ENCODE measurements around the gene TSPAN8.
A peak's percentile ranks its signal among the peaks of the same experiment; 100 is the strongest.
"Not testable (repeated sequence)": the region's sequence is repeated elsewhere in the genome, so short reads cannot be mapped to it uniquely, and the experiment has no call there.

The TSPAN8 gene

DNA sequence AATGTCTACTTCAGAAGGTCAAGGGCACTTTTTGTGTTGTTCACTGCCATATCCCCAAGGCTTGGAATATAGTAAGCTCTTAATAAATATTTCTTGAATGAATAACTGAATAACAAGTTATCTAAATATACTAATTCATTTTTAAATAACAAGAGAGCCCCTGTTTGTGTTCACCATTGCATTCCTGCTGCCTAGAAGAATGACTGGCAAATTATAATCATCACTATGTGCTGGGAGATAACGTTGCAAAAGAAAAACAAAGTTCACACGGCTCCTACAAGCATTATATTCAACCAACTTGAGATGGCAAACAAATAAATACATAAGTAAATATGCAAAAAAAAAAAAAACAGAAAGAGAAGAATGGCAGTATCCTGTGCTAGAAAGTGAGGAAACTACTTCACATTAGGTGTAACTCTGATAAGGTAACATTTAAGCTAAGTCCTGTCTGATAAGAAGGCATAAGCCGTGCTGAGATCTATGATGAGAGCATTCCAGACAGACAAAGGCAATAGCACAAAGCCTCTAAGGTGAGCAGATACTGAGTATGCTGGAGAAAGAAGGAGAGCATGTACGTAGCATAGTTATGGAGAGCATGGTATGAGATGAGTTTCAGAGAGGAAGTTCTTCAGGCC lies 9.2 kb upstream of the TSPAN8 start (continued):
- TF ChIP-seq, protein P1, sequence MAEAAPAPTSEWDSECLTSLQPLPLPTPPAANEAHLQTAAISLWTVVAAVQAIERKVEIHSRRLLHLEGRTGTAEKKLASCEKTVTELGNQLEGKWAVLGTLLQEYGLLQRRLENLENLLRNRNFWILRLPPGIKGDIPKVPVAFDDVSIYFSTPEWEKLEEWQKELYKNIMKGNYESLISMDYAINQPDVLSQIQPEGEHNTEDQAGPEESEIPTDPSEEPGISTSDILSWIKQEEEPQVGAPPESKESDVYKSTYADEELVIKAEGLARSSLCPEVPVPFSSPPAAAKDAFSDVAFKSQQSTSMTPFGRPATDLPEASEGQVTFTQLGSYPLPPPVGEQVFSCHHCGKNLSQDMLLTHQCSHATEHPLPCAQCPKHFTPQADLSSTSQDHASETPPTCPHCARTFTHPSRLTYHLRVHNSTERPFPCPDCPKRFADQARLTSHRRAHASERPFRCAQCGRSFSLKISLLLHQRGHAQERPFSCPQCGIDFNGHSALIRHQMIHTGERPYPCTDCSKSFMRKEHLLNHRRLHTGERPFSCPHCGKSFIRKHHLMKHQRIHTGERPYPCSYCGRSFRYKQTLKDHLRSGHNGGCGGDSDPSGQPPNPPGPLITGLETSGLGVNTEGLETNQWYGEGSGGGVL (tag by site-specific recombination; IDR thresholded peaks at IDR 0.05), result no peak

DNA sequence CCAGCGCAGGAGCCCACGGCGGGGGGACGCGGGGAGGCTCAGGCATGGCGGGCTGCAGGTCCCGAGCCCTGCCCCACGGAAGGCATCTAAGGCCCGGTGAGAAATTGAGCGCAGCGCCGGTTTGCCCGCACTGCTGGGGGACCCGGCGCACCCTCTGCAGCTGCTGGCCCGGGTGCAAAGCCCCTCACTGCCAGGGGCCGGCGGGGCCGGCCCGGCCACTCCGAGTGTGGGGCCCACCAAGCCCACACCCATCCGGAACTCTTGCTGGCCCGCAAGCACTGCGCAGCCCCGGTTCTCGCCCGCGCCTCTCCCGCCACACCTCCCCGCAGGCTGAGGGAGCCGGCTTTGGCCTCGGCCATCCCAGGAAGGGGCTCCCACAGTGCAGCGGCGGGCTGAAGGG lies 8.5 kb upstream of the TSPAN8 start:
- H3K9me3 ChIP-seq (ENCODE audit: control insufficient read depth, insufficient read depth, low read depth, low read length), result no peaks in the 10 kb centered on the region
- H3K36me3 ChIP-seq (ENCODE audit: control insufficient read depth in 2 of 2, insufficient read depth in 1 of 2, low read length in 2 of 2), result no peaks in the 10 kb centered on the region
- TF ChIP-seq IKZF3 (tag by site-specific recombination; IDR thresholded peaks at IDR 0.05), result no peak
- TF ChIP-seq, protein P2, sequence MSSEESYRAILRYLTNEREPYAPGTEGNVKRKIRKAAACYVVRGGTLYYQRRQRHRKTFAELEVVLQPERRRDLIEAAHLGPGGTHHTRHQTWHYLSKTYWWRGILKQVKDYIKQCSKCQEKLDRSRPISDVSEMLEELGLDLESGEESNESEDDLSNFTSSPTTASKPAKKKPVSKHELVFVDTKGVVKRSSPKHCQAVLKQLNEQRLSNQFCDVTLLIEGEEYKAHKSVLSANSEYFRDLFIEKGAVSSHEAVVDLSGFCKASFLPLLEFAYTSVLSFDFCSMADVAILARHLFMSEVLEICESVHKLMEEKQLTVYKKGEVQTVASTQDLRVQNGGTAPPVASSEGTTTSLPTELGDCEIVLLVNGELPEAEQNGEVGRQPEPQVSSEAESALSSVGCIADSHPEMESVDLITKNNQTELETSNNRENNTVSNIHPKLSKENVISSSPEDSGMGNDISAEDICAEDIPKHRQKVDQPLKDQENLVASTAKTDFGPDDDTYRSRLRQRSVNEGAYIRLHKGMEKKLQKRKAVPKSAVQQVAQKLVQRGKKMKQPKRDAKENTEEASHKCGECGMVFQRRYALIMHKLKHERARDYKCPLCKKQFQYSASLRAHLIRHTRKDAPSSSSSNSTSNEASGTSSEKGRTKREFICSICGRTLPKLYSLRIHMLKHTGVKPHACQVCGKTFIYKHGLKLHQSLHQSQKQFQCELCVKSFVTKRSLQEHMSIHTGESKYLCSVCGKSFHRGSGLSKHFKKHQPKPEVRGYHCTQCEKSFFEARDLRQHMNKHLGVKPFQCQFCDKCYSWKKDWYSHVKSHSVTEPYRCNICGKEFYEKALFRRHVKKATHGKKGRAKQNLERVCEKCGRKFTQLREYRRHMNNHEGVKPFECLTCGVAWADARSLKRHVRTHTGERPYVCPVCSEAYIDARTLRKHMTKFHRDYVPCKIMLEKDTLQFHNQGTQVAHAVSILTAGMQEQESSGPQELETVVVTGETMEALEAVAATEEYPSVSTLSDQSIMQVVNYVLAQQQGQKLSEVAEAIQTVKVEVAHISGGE (tag by site-specific recombination; conservative IDR thresholded peaks at IDR 0.05; ENCODE audit: low read depth), result no peak
- TF ChIP-seq ZNF529 (tag by site-specific recombination; IDR thresholded peaks at IDR 0.05; ENCODE audit: insufficient replicate concordance), result no peak
- no peaks in the 10 kb centered on the region for H3K4me1 ChIP-seq (ENCODE audit: control insufficient read depth, insufficient read depth, low read length)
- no peak overlapping the region for H3K27ac ChIP-seq (ENCODE audit: extremely low read depth, low read depth, low read length)
- ChIA-PET CTCF (no interaction called here), POLR2A (no interaction called here)
- H3K4me3 ChIP-seq (ENCODE audit: low read depth, low read length), result no peak overlapping the region

DNA sequence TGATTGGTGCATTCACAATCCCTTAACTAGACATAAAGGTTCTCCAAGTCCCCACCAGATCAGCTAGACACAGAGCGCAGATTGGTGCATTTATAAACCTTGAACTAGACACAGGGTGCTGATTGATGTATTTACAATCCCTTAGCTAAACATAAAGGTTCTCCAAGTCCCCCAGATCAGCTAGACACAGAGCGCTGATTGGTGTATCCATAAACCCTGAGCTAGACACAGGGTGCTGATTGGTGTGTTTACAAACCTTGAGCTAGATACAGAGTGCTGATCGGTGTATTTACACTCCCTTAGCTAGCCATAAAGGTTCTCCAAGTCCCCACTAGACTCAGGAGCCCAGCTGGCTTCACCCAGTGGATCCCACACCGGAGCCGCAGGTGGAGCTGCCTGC lies 8.0 kb upstream of the TSPAN8 start:
- CTCF ChIA-PET; H3K36me3 ChIP-seq (ENCODE audit: control insufficient read depth in 2 of 2, insufficient read depth in 1 of 2, low read length in 2 of 2); H3K4me1 ChIP-seq (ENCODE audit: control insufficient read depth, insufficient read depth, low read length); H3K27ac ChIP-seq (ENCODE audit: extremely low read depth, low read depth, low read length); H3K4me3 ChIP-seq (ENCODE audit: low read depth, low read length); H3K9me3 ChIP-seq (ENCODE audit: control insufficient read depth, insufficient read depth, low read depth, low read length); POLR2A ChIA-PET: not testable (repeated sequence)

DNA sequence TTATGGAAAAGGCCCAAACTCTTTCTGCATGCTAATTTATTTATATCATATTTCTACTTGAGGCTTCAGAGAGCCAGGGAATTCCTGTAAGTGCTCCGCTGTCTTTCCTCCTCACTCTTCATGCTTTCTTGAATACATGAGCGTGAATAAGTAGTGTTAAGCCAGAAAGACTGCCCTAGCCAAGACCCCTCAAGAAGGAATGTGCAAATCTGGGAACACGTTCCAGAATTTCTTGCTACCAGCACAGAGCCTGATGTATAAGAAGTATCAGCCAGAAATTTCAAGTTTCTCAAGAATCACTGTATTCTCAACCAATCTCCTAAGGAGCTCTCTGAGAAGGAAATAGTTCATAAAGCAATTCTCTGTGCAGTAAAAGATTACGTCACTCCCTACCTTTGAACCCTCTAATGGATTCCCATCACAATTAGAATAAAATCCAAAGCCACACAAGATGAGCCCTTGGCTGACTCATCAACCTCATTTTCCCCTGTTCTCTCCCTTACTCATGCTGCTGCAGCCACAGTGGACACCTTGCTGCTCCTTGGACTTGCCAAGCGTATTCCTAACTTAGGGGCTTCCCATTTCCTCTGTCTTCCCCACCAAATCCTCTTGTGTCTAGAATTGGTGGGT lies 6.9 kb upstream of the TSPAN8 start:
- no peak overlapping the region for H3K4me3 ChIP-seq (ENCODE audit: low read depth, low read length)
- ChIA-PET CTCF (no interaction called here), POLR2A (no interaction called here)
- H3K27ac ChIP-seq (ENCODE audit: extremely low read depth, low read depth, low read length), result no peak overlapping the region
- no peaks in the 10 kb centered on the region; the same call in 1 of the 2 replicates for H3K9me3 ChIP-seq (ENCODE audit: control insufficient read depth, insufficient read depth, low read depth, low read length)
- TF ChIP-seq, protein P3, sequence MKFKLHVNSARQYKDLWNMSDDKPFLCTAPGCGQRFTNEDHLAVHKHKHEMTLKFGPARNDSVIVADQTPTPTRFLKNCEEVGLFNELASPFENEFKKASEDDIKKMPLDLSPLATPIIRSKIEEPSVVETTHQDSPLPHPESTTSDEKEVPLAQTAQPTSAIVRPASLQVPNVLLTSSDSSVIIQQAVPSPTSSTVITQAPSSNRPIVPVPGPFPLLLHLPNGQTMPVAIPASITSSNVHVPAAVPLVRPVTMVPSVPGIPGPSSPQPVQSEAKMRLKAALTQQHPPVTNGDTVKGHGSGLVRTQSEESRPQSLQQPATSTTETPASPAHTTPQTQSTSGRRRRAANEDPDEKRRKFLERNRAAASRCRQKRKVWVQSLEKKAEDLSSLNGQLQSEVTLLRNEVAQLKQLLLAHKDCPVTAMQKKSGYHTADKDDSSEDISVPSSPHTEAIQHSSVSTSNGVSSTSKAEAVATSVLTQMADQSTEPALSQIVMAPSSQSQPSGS (tag by site-specific recombination; IDR thresholded peaks at IDR 0.05; ENCODE audit: low read depth), result peak; percentile 57
- TF ChIP-seq ZNF221 (tag by site-specific recombination; IDR thresholded peaks at IDR 0.05; ENCODE audit: borderline replicate concordance), result no peak
- TF ChIP-seq MEIS1 (CRISPR knock-in tag; IDR thresholded peaks at IDR 0.05; ENCODE audit: borderline replicate concordance), result no peak
- no peaks in the 10 kb centered on the region for H3K4me1 ChIP-seq (ENCODE audit: control insufficient read depth, insufficient read depth, low read length)
- H3K36me3 ChIP-seq (ENCODE audit: control insufficient read depth in 2 of 2, insufficient read depth in 1 of 2, low read length in 2 of 2), result no peaks in the 10 kb centered on the region

DNA sequence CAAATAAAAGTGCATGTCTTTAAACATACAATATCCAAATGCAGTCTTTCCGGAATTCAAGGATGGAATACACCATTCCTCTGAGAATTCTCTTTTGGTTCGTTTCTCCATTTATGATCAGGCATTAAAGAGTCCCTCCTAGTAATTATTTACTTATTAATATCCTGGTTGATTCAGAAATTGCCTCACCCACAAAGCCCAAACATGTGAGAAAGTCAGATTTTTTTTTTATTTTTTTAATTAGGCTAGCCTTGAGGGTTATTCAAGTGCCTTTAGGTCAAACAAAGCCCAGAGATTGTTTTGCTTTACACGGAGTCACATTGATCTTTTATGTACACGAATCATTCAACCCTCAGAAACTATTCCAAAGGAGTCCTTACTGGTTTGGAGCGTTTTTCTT lies 6.4 kb upstream of the TSPAN8 start:
- POLR2A ChIA-PET, result no interaction called here
- H3K27ac ChIP-seq (ENCODE audit: extremely low read depth, low read depth, low read length), result no peak overlapping the region
- CTCF ChIA-PET, result no interaction called here

More for the DNA sequence above, 6.4 kb upstream of the TSPAN8 start:
- Histone ChIP-seq H3K9me3 (ENCODE audit: control insufficient read depth, insufficient read depth, low read depth, low read length) (no peaks in the 10 kb centered on the region; the same call in 1 of the 2 replicates), H3K4me1 (ENCODE audit: control insufficient read depth, insufficient read depth, low read length) (no peaks in the 10 kb centered on the region), H3K4me3 (ENCODE audit: low read depth, low read length) (no peak overlapping the region), H3K36me3 (ENCODE audit: control insufficient read depth in 2 of 2, insufficient read depth in 1 of 2, low read length in 2 of 2) (no peaks in the 10 kb centered on the region)
- TF ChIP-seq, protein P4, sequence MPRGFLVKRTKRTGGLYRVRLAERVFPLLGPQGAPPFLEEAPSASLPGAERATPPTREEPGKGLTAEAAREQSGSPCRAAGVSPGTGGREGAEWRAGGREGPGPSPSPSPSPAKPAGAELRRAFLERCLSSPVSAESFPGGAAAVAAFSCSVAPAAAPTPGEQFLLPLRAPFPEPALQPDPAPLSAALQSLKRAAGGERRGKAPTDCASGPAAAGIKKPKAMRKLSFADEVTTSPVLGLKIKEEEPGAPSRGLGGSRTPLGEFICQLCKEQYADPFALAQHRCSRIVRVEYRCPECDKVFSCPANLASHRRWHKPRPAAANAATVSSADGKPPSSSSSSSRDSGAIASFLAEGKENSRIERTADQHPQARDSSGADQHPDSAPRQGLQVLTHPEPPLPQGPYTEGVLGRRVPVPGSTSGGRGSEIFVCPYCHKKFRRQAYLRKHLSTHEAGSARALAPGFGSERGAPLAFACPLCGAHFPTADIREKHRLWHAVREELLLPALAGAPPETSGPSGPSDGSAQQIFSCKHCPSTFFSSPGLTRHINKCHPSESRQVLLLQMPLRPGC (tag by site-specific recombination; IDR thresholded peaks at IDR 0.05), result no peak

Measured in HEK293 (cell line).